Stimulated activated effector memory CD8-positive, alpha-beta T cell treated with anti-CD3 and anti-CD28 coated beads, Interleukin-12 subunit alpha, Interleukin-12 subunit beta, amount 100 ng/mL, for 72 hours (primary cell): Measurements from ENCODE around the gene SSTR3.

Experiments
- ATAC-seq: fragments of 150-1000 bp; cut with Tn5 transposase; 2 replicates; pipeline ENCODE4 v1.10.0; 2021
- DNase-seq, 2 donors: peaks; one replicate each; pipeline ENCODE4 v3.0.0; 2021 to 2022; ENCODE audit warnings: low spot score in 2 of 2
- H3K27ac Mint-ChIP-seq: one replicate; pipeline ENCODE4 v1.8.0; 2022; ENCODE audit warnings: mild to moderate bottlenecking, mixed read lengths
- H3K36me3 Mint-ChIP-seq: one replicate; pipeline ENCODE4 v1.8.0; 2022; ENCODE audit warnings: mild to moderate bottlenecking, mixed read lengths
- H3K4me1 Mint-ChIP-seq: one replicate; pipeline ENCODE4 v1.8.0; 2022; ENCODE audit warnings: mixed read lengths
- H3K4me3 Mint-ChIP-seq: one replicate; pipeline ENCODE4 v1.8.0; 2022; ENCODE audit warnings: mild to moderate bottlenecking, mixed read lengths
- H3K9me3 Mint-ChIP-seq: one replicate; pipeline ENCODE4 v1.8.0; 2022; ENCODE audit warnings: mixed read lengths

Gene SSTR3

GRCh38 chr22:37187552-37187890 is 24.8 kb downstream of the SSTR3 start:
- H3K4me3 Mint-ChIP-seq = peak overlapping the region; percentile 30
- DNase-seq (no peak), ATAC-seq (no peak)
- H3K36me3 Mint-ChIP-seq = peaks cover 6% of the 10 kb centered on the region
- peaks cover 55% of the 10 kb centered on the region for H3K4me1 Mint-ChIP-seq
- H3K27ac Mint-ChIP-seq = peak overlapping the region; percentile 83
- no peaks in the 10 kb centered on the region for H3K9me3 Mint-ChIP-seq

DNA sequence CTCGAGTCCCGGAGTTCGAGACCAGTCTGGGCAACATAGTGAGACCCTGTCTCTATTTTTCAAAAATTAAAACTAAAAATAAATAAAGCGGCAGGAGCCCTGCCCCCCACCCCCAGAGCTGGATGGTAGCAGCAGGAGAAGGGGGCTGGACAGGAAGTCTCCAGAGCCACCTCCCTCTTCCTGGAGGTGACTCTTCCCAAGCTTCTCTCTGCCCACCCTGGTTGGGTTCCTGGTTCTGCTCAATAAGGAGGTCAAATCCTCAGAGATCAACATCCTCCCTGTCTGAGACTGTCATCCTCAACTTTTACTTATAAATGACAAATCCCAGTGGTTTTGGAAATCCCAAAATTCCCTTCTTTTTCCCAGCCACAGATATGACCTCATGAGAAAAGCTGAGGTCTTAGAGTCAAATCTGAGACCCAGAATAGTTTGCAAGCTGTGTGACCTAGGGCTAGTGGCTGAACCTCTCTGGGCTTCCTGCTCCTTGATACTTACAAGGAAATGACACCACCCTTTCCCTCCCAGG is 25.2 kb downstream of the SSTR3 start:
- Mint-ChIP-seq H3K27ac (peak overlapping the region; percentile 83), H3K9me3 (no peaks in the 10 kb centered on the region), H3K4me1 (peaks cover 60% of the 10 kb centered on the region), H3K36me3 (peaks cover 6% of the 10 kb centered on the region), H3K4me3 (peak overlapping the region; percentile 63)
- ATAC-seq = no peak
- no peak for DNase-seq

DNA sequence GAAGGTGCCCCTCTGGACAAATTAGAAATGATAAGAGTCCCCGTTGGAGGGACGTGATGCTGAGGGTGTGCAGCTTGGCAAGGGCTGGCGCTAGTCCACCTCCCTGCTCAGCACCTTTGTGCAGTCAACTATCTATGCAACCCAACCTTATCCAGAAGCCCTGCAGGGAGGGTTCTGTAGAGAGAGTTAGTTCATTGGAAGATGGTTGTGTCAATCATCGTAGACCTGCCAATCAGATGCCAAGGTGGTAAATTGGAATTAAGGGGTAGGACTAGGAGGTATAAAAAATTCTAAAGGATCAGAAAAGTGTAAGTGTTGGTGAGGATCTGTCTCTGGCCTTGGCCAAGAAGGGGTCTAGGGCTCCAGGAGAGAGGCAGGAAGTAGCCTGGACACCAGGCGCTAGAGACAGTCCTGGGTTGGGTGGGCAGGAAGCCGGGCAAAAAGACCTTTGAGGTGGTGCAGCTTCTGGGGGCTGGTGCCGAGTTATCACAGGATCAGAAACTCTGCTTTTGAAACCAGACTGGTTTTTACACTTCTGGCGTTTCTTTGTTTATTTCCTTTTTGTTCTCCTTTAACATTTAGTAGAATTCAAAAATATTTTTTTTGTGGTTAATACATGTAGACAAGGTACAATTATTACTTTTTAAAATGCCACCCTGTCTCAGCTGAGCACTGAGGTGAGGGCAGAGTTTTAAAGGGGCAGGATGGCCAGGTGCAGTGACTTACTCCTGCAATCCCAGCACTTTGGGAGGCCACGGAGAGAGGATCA is 25.9 kb downstream of the SSTR3 start:
- peak; percentile 32 to 83 for DNase-seq
- Mint-ChIP-seq H3K27ac (peak overlapping the region; percentile 83), H3K4me1 (peaks cover 67% of the 10 kb centered on the region), H3K36me3 (peaks cover 6% of the 10 kb centered on the region), H3K9me3 (no peaks in the 10 kb centered on the region), H3K4me3 (peak overlapping the region; percentile 63)
- peak; percentile 81 for ATAC-seq

GRCh38 chr22:37185646-37186227 is 26.5 kb downstream of the SSTR3 start:
- Mint-ChIP-seq H3K4me3 (peak overlapping the region; percentile 63), H3K27ac (peak overlapping the region; percentile 83), H3K9me3 (no peaks in the 10 kb centered on the region), H3K4me1 (peaks cover 73% of the 10 kb centered on the region), H3K36me3 (peaks cover 6% of the 10 kb centered on the region)
- DNase-seq (no peak), ATAC-seq (peak; percentile 5)

DNA sequence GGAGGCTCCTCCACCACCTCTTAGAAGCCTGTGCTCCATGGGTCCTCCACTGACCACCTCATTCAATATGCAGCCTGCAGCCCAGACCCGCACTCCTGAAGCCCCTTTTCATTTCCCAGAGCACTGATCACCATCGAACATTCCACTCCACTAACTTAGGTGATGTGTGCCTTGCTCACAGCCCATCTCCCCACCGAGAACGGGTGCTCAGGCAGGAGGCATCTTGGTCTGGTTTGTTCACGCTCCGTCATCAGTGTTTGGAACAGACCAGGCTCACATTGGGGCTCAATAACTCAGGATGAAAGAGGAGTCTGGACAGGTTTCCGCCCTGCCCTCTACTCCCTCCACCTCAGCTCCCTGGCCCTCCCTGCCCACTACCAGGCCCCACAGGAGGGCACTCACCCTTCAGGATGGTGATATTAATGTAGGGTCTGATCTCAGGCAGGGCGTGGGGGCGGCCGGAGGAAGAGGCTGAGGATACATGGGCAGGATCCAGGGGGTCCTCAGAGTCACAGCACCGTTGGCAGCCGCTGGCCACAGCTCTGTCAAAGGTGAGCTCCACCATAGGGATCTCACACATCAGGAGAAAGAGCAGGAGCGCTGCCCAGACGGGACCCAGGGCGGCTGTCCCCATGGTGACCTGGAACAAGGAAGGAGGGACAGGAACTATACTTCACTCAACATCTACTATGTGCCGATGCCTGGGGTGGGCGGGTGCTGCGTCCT is 27.3 kb downstream of the SSTR3 start:
- H3K36me3 Mint-ChIP-seq = peaks cover 6% of the 10 kb centered on the region
- peaks cover 73% of the 10 kb centered on the region for H3K4me1 Mint-ChIP-seq
- H3K27ac Mint-ChIP-seq = peak overlapping the region; percentile 69
- DNase-seq (no peak), ATAC-seq (no peak)
- no peak overlapping the region for H3K4me3 Mint-ChIP-seq
- no peaks in the 10 kb centered on the region for H3K9me3 Mint-ChIP-seq

GRCh38 chr22:37184380-37184755 is 27.9 kb downstream of the SSTR3 start:
- peaks cover 73% of the 10 kb centered on the region for H3K4me1 Mint-ChIP-seq

DNA sequence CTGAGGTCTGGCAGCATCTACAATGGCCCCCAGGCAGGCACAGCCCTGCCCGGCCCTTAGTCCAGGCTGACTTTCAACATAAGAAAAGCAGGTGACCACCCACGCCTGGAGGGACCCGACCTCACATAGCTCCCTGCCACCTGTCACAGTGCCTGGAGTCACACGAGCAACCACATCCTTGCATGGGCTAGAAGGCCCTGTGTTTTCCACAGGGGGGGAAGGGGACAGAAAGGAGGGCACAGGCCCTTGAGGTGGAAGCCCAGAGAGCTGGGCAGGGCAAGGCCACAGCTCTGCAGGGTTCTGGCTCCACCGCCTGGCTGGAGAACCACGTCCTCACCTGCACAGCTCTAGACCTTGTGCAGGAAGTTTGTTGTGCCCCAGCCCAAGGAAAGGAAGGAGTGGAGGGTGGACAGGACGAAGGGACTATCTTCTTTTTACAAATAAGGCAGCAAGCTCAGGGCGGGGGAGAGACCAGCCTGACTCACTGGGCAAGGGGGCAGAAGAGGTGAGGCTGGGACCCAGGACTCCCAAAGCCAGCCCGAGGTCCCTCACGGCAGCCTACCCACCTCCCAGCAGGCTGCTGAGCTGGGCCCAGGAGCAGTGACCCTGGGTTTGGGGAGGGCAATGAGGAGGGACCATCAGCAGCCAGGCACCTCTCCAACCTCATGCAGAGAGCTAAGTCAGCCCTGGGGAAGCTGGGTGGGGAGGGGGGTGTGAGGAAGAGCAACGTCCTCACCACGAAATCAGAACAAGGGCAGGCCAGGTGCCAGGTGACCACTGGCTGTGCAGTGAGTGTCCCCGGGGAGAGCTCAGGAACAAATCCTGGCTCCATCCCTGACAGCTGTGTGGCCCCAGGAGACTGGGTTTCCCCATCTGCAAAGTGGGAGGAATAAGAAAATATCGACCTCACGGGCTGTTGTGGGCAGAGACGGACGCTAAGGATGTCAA is 28.6 kb downstream of the SSTR3 start:
- Mint-ChIP-seq H3K36me3 (peaks cover 6% of the 10 kb centered on the region), H3K4me1 (peaks cover 70% of the 10 kb centered on the region), H3K27ac (peak overlapping the region; percentile 88), H3K9me3 (no peaks in the 10 kb centered on the region), H3K4me3 (no peak overlapping the region)
- DNase-seq (no peak), ATAC-seq (peak; percentile 32)

More at GRCh38 chr22:37184380-37184755, 27.9 kb downstream of the SSTR3 start:
- Mint-ChIP-seq H3K9me3 (no peaks in the 10 kb centered on the region), H3K27ac (peak overlapping the region; percentile 69), H3K4me3 (no peak overlapping the region), H3K36me3 (peaks cover 6% of the 10 kb centered on the region)
- DNase-seq = no peak
- ATAC-seq = no peak

DNA sequence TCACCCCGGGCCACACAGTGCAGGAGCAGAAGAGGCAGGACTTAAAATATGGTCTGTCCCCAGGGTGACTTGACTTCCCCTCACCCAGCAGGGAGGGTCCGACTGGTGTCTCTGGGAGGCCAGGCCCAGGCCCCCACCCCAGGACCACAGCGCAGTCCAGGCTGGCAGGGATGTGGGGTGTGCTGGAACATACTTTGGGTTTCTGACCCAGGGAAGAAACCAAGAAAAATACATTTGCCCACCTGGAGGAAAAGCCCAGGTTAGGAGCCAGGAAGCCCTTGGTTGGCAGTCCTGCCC is 29.4 kb downstream of the SSTR3 start:
- Mint-ChIP-seq H3K36me3 (peaks cover 6% of the 10 kb centered on the region), H3K4me1 (peaks cover 67% of the 10 kb centered on the region), H3K4me3 (no peak overlapping the region), H3K27ac (peak overlapping the region; percentile 88), H3K9me3 (no peaks in the 10 kb centered on the region)
- ATAC-seq (no peak), DNase-seq (no peak)

GRCh38 chr22:37182101-37182948 is 30.0 kb downstream of the SSTR3 start:
- H3K4me1 Mint-ChIP-seq = peaks cover 67% of the 10 kb centered on the region

DNA sequence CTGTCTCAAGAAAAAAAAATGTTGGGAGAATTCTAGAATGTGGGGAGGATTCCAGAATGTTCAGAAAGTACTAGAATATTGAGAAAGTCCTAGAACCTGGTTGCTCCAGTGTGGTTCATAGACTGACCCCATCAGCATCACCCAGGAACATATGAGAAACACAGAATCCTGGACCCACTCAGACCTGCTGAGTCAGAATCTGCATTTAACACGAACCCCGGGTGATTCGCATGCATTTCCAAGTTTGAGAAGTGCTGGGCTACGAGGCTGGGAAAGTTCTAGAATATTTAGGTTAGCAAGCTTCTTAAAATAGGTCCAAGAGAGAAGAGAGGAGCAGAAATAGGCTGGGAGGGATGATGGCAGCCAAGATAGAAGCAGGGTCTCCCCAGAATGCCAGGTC is 30.6 kb downstream of the SSTR3 start:
- ATAC-seq = no peak
- H3K4me1 Mint-ChIP-seq = peaks cover 67% of the 10 kb centered on the region
- peaks cover 6% of the 10 kb centered on the region for H3K36me3 Mint-ChIP-seq
- no peak for DNase-seq
- H3K4me3 Mint-ChIP-seq = no peak overlapping the region
- no peaks in the 10 kb centered on the region for H3K9me3 Mint-ChIP-seq
- H3K27ac Mint-ChIP-seq = peak overlapping the region; percentile 69

More at GRCh38 chr22:37182101-37182948, 30.0 kb downstream of the SSTR3 start:
- Mint-ChIP-seq H3K36me3 (peaks cover 6% of the 10 kb centered on the region), H3K4me3 (no peak overlapping the region), H3K9me3 (no peaks in the 10 kb centered on the region), H3K27ac (peak overlapping the region; percentile 69)
- DNase-seq (no peak), ATAC-seq (no peak)

DNA sequence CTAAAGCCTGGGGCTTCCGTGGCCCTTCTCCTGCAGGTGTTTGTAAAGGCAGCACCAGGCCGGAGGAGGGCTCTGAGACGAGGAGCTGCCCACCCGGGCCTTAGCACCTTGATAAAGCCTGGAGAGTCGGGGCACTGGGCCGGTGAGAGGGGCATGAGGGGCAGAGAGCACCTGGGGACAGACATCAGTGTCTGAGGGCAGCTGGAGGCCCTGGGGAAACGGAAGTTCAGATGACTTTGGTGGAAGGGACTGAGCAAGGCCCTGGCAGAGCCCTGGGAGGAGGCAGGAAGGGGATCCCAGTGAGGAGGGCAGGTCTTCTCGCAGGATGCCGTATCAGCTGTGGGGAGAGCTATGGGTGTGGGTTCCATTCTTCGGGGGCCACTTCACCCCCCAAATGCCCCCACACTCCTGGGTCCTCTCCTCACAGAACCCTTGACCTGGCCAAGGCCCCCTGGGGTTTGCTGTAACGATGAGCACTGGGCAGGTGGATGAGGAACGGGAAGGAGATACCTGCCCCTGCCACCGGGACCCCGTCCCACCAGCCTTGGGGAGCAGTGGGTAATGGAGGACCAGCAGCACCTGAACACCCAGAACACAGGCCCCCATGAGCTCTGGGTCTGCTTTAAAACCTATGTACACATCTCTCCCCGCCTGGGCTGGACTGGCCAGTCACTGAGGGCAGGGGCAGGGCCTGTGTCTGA is 31.6 kb downstream of the SSTR3 start:
- no peak for ATAC-seq
- H3K4me3 Mint-ChIP-seq = no peak overlapping the region
- H3K27ac Mint-ChIP-seq = peak overlapping the region; percentile 69
- no peaks in the 10 kb centered on the region for H3K9me3 Mint-ChIP-seq
- DNase-seq = no peak
- peaks cover 63% of the 10 kb centered on the region for H3K4me1 Mint-ChIP-seq
- peaks cover 6% of the 10 kb centered on the region for H3K36me3 Mint-ChIP-seq

DNA sequence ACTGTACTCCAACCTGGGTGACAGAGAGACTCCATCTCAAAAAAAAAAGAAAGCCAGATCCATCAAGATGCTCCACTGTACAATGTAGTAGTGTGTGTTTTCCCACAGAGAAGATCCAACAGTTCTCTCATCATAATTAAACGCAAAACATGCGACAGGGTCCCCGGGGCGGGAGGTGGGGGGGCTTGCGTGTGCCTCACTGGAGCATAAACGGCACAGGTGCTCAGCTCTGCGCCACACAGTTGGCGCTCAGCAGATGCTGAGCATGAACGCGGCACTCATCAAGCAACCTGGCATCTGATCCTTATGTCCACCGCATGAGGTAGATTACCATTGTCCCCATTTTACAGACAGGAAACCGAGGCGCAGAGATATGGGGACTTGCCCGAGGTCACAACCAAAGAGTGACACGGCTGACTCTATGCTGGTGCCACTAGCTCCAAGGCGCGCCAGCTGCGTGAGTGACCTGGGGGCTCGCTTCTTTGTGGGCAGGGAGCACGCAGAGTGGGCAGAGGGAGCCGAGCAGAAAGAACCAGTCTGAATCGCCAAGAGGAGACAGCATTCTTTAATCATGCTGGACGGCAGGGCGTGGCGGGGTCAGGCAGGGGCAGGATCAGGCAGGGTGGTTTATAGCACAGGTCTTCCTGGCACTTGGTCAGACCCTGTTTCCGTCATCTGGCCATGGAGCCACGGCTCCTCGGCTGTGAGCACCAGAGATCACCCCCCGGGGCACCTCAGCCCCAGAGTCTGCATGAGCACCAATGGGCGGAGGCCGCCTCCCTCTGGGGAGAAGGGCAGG is 32.5 kb downstream of the SSTR3 start:
- Mint-ChIP-seq H3K4me3 (no peak overlapping the region), H3K4me1 (peaks cover 54% of the 10 kb centered on the region), H3K27ac (no peak overlapping the region), H3K36me3 (peaks cover 6% of the 10 kb centered on the region), H3K9me3 (no peaks in the 10 kb centered on the region)
- ATAC-seq = no peak
- DNase-seq = no peak

DNA sequence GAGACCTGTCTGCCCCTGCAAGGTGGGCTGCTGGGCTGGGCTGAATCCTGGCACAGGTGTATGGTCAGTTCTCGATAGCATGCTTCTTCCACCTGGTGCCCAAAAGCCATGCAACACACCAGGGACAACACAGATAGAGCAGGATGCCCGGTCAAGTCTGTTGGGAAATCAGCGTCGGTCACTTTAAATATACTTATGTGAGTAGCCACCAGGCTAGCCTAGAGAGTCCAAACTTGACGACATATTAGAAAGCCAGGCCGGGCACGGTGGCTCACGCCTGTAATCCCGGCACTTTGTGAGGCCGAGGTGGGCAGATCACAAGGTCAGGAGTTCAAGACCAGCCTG is 33.2 kb downstream of the SSTR3 start:
- DNase-seq = no peak
- H3K4me1 Mint-ChIP-seq = peaks cover 50% of the 10 kb centered on the region
- ATAC-seq = no peak
- H3K4me3 Mint-ChIP-seq = no peak overlapping the region
- H3K9me3 Mint-ChIP-seq = no peaks in the 10 kb centered on the region
- H3K27ac Mint-ChIP-seq = no peak overlapping the region
- peaks cover 6% of the 10 kb centered on the region for H3K36me3 Mint-ChIP-seq
